Natural killer cell (primary cell): Measurements from ENCODE around the gene VSTM2B. TPM values are rescaled to one million over a fixed set of nuclear protein-coding genes. Genes with fewer than 3 reads are reported as not detected.

ENCODE experiments used
- ATAC-seq, 3 donors: fragments of 150-1000 bp in 2 of 3; fragments of 200-7000 bp in 1 of 3; cut with Tn5 transposase; 1 replicate in 1 of 3; 2 replicates in 2 of 3; pipeline ENCODE4 v1.10.0; 2021; ENCODE audit warnings: mild to moderate bottlenecking in 2 of 3, moderate library complexity in 2 of 3
- DNase-seq, 2 donors: peaks; one replicate each; pipeline versions ENCODE4 v3.0.0 to v3.0.0-alpha.2; 2013 to 2021; ENCODE audit warnings: mixed read lengths in 1 of 2
- H3K27ac ChIP-seq: one replicate; pipeline ENCODE4 v1.5.1; 2013; ENCODE audit warnings: mild to moderate bottlenecking, low read length
- H3K27me3 ChIP-seq: one replicate; pipeline ENCODE4 v1.6.1; 2013; ENCODE audit warnings: low read length; ENCODE audit not compliant: control insufficient read depth, insufficient read depth
- H3K36me3 ChIP-seq: one replicate; pipeline ENCODE4 v1.6.1; 2013; ENCODE audit warnings: low read length; ENCODE audit not compliant: control insufficient read depth, insufficient read depth
- H3K4me1 ChIP-seq: one replicate; pipeline ENCODE4 v1.6.1; 2013; ENCODE audit warnings: low read length; ENCODE audit not compliant: control insufficient read depth, insufficient read depth
- H3K4me3 ChIP-seq: one replicate; pipeline ENCODE4 v1.5.1; 2013; ENCODE audit warnings: low read length
- H3K9me3 ChIP-seq: one replicate; pipeline ENCODE4 v1.6.1; 2013; ENCODE audit warnings: low read length; ENCODE audit not compliant: control insufficient read depth, insufficient read depth
- H3K27ac Mint-ChIP-seq, 2 donors: one replicate each; pipeline ENCODE4 v1.8.0; 2022; ENCODE audit warnings: mild to moderate bottlenecking in 2 of 2, mixed read lengths in 2 of 2, moderate library complexity in 1 of 2
- H3K27me3 Mint-ChIP-seq, 2 donors: one replicate each; pipeline ENCODE4 v1.8.0; 2022; ENCODE audit warnings: low read depth in 2 of 2, mixed read lengths in 2 of 2
- H3K36me3 Mint-ChIP-seq: one replicate; pipeline ENCODE4 v1.8.0; 2022; ENCODE audit warnings: mixed read lengths
- H3K4me1 Mint-ChIP-seq, 2 donors: one replicate each; pipeline ENCODE4 v1.8.0; 2022; ENCODE audit warnings: mixed read lengths in 2 of 2
- H3K4me3 Mint-ChIP-seq: one replicate; pipeline ENCODE4 v1.8.0; 2022; ENCODE audit warnings: mild to moderate bottlenecking, moderate library complexity, mixed read lengths
- H3K9me3 Mint-ChIP-seq, 2 donors: one replicate each; pipeline ENCODE4 v1.8.0; 2022; ENCODE audit warnings: mixed read lengths in 2 of 2
- WGBS: methylation state at CpG from one replicate; pipeline ENCODE4 v1.1.7; 2013; ENCODE audit warnings: missing lambda C conversion rate; ENCODE audit not compliant: insufficient coverage; 5-methylcytosine and 5-hydroxymethylcytosine counted together
- intact Hi-C: fragments of 100-400 bp; cut with micrococcal nuclease; formaldehyde crosslinking; loops from one replicate; pipeline ENCODE4 v1.14.2; 2022
- total RNA-seq, 4 donors: library from RNA; stranded (reverse); fragments of 120-200 nt in 1 of 4; gene quantifications; one replicate each; pipeline versions ENCODE4 v1.2.3 to v1.2.4, GENCODE V29; 2013 to 2022
- TF ChIP-seq, protein P1 (sequence below): fragments of 200-600 bp; IDR thresholded peaks from one replicate; pipeline ENCODE4 v1.8.0; 2022; ENCODE audit warnings: antibody characterized with exemption

VSTM2B gene
- total RNA-seq, 3 donors from 2014 or later (not counting 1 experiment from before 2014, with no cell fraction given), result not detected

DNA sequence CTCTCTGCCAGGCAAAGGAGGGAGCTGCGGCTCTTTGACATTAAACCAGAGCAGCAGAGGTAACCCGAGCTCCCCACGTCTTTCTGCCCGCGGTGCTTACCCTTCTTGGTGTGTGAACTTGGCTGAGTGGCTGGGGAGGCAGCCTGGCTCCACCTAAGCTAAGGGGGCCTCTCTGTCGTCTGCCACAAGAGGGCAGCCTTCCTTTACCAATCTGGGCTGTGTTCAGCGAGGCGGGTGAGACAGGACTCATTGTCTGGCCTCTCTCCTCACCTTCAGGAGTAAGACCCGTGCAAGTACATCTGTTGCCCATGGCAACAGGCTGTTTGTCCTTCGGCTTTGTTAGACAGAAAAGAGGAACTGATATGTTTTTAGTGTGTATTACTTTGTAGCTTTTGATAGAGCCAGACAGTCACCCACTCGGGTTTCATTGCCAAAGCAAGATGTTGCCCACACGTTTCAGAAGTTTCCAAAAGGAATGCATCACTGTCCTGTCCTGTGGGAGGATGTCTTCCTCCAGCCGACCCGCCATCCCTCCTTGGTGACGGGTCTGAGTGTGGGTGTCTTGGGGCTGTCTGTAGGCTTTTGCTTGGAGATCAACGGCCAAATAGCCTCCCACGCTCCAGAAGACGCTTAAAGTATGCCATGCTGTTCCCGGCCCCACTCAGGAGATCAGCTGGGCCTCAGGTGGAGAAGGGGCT, 84.9 kb downstream of the VSTM2B start:
- DNase-seq (peak; percentile 78 to 93), ATAC-seq (peak; percentile 73 to 86 (median 76))
- Mint-ChIP-seq H3K4me1 (peaks cover 19 to 42% of the 10 kb centered on the region in 2 donors), H3K27me3 (no peaks in the 10 kb centered on the region), H3K4me3 (peak overlapping the region; percentile 13), H3K9me3 (no peaks in the 10 kb centered on the region), H3K36me3 (peaks cover 16% of the 10 kb centered on the region), H3K27ac (peak overlapping the region; percentile 41 to 81)
- Histone ChIP-seq H3K4me1 (peaks cover 26% of the 10 kb centered on the region), H3K27me3 (no peaks in the 10 kb centered on the region), H3K4me3 (no peak overlapping the region), H3K9me3 (no peaks in the 10 kb centered on the region), H3K27ac (peak overlapping the region; percentile 66), H3K36me3 (peaks cover 57% of the 10 kb centered on the region)
- WGBS, result 42% methylated on average over 19 of the region's 19 CpGs
- TF ChIP-seq, protein P1, sequence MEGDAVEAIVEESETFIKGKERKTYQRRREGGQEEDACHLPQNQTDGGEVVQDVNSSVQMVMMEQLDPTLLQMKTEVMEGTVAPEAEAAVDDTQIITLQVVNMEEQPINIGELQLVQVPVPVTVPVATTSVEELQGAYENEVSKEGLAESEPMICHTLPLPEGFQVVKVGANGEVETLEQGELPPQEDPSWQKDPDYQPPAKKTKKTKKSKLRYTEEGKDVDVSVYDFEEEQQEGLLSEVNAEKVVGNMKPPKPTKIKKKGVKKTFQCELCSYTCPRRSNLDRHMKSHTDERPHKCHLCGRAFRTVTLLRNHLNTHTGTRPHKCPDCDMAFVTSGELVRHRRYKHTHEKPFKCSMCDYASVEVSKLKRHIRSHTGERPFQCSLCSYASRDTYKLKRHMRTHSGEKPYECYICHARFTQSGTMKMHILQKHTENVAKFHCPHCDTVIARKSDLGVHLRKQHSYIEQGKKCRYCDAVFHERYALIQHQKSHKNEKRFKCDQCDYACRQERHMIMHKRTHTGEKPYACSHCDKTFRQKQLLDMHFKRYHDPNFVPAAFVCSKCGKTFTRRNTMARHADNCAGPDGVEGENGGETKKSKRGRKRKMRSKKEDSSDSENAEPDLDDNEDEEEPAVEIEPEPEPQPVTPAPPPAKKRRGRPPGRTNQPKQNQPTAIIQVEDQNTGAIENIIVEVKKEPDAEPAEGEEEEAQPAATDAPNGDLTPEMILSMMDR, result peak; percentile 82
- intact Hi-C loops, result loop anchor here (1.0 to 10.0 kb wide), 4 partner anchors 61 to 264 kb away; no protein-coding TSS in a partner anchor

DNA sequence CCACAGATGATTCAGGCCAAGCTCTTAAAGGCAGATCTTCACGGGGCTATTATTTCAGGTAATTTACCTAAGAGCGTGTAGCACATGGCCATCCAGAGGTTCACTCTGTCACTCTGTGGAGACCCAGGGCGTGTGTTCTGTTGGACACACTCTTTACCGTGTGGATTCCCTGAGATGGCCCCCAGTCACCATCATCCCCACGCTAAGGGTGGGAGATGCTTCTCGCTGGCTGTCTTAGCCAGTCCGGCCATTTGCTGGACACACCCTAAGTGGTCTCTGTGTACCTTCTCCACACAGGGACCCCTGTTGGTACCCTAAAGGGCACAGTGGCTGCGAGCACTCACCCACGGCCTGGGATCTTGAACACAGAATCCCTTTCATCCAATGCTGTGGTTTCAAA, 86.3 kb downstream of the VSTM2B start:
- H3K4me1 ChIP-seq, result peaks cover 17% of the 10 kb centered on the region
- Mint-ChIP-seq H3K4me3 (no peak overlapping the region), H3K27me3 (no peaks in the 10 kb centered on the region), H3K36me3 (peaks cover 18% of the 10 kb centered on the region), H3K4me1 (peaks cover 13 to 30% of the 10 kb centered on the region in 2 donors), H3K27ac (peak overlapping the region in 1 of 2 donors; percentile 81), H3K9me3 (no peaks in the 10 kb centered on the region)
- no peak overlapping the region for H3K4me3 ChIP-seq
- H3K27me3 ChIP-seq, result no peaks in the 10 kb centered on the region
- no peaks in the 10 kb centered on the region for H3K9me3 ChIP-seq
- DNase-seq (no peak), ATAC-seq (no peak)
- intact Hi-C loops, result loop anchor here (10.0 kb wide), 1 partner anchor 263 kb away; no protein-coding TSS in a partner anchor
- WGBS, result 95% methylated on average over 9 of the region's 9 CpGs
- peaks cover 65% of the 10 kb centered on the region for H3K36me3 ChIP-seq
- TF ChIP-seq, protein P1, result no peak
- no peak overlapping the region for H3K27ac ChIP-seq

DNA sequence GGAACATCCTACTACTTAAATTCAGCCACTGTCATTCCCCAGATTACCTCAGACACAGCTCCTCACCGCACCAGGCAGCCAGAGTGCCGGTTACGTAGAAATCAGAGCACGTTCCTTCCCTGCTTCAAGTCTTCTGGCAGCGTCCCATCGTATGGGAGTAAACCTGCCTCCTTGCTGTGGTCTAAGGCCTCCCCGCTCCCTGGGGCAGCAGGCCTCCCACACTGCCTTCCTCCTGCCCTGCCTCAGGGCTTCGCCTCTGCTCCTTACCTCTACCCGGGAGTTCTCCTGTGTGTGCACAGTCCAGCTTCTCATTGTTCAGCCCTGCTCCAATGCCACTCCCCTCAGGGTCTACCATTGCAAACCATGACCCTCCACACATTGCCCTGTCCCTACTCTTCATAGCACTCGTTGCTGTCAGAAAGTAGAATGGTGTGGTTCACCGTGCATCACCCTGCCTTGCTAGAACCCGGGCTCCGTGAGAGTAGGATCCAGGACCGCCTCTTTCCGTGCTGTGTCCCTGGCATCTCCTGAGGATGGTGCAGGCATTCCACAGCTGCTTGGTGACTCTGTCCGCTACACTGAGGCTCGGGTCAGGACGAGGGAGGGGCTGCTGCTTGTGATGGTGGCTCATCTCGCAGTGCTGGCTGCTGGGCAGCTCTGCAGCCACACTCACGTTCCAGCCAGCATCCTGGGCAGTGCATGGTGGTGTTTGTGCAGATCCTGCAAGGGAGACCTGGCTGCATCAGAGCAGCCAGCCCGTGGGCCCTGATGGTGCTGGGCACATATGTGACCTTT, 87.2 kb downstream of the VSTM2B start:
- ATAC-seq (no peak), DNase-seq (no peak)
- intact Hi-C loops, result loop anchor here (10.0 kb wide), 1 partner anchor 262 kb away; no protein-coding TSS in a partner anchor
- Mint-ChIP-seq H3K27ac (peak overlapping the region in 1 of 2 donors; percentile 33), H3K4me1 (peaks cover 13 to 36% of the 10 kb centered on the region in 2 donors), H3K4me3 (no peak overlapping the region), H3K9me3 (no peaks in the 10 kb centered on the region), H3K27me3 (no peaks in the 10 kb centered on the region), H3K36me3 (peaks cover 18% of the 10 kb centered on the region)
- TF ChIP-seq, protein P1, result no peak
- WGBS, result 96% methylated on average over 21 of the region's 21 CpGs
- Histone ChIP-seq H3K27ac (no peak overlapping the region), H3K4me3 (no peak overlapping the region), H3K36me3 (peaks cover 65% of the 10 kb centered on the region), H3K4me1 (peaks cover 16% of the 10 kb centered on the region), H3K27me3 (no peaks in the 10 kb centered on the region), H3K9me3 (no peaks in the 10 kb centered on the region)
